ENCODE results near the gene IRGC.
"Not testable (repeated sequence)": the region's sequence is repeated elsewhere in the genome, so short reads cannot be mapped to it uniquely, and the experiment has no call there.

The IRGC gene

DNA sequence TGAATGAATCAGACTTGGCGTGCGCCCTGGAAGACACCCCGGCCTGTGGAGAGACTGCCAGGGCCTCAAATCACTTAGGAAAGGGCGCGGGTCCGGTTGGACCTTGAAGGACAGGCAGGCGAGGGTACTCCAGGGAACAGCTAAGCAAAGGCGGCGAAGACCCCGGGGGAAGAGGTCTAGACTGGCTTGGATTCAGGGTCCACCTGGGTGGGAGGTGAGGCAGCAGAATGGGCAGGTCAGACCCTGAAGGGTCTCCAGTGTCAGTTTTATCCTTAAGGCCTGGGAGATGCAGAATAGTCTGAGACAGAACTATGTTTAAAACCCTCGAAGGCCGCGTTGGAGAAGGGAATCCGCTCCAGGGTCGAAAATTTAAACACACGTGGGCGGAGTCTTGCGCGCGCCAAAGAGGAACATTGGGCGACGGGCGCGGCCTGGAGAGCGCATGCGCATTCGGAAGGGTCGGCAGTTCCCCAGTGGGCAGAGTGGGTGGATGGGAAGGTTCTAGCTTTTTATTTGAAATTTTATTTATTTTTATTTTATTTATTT lies 39.5 kb downstream of the IRGC start:
- no peaks in the 10 kb centered on the region for H3K9me3 Mint-ChIP-seq
- H3K4me1 Mint-ChIP-seq (ENCODE audit: low read depth in 2 of 2): peaks cover 31 to 42% of the 10 kb centered on the region in 2 donors
- H3K27ac Mint-ChIP-seq: peak overlapping the region; percentile 99
- H3K36me3 Mint-ChIP-seq (ENCODE audit: insufficient read depth): peaks cover 25% of the 10 kb centered on the region
- ATAC-seq (replicated peaks) (peak; percentile 31), DNase-seq (peak; percentile 68 to 71 (median 70))
- H3K27me3 Mint-ChIP-seq: no peaks in the 10 kb centered on the region
- peak overlapping the region; percentile 96 for H3K4me3 Mint-ChIP-seq

- Mint-ChIP-seq H3K36me3 (ENCODE audit: insufficient read depth) (peaks cover 15% of the 10 kb centered on the region), H3K9me3 (no peaks in the 10 kb centered on the region), H3K27ac (no peak overlapping the region), H3K4me3 (no peak overlapping the region), H3K27me3 (no peaks in the 10 kb centered on the region), H3K4me1 (ENCODE audit: low read depth in 2 of 2) (peaks cover 19 to 21% of the 10 kb centered on the region in 2 donors)
- no peak for DNase-seq
- no peak for ATAC-seq (replicated peaks)
Measured at GRCh38 chr19:43759515-43759914, 43.6 kb downstream of the IRGC start.

DNA sequence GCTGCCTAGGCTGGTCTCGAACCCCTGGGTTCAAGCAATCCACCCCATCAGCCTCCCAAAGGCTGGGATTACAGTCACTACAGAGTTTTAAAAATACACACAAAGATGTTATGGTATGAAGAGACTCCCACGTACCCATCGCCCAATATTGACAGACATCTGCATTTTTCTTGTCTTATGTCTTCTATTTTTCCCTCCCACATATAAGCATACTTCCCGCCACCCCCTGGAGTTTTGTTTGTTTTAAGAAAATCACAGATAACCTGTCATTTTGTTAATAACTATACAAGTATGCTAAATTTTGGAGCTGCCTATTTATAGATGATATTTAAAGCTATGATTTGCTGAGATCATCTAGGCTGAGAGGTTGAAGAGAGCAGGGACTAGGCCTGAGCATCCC lies 45.1 kb downstream of the IRGC start:
- Mint-ChIP-seq H3K9me3 (no peaks in the 10 kb centered on the region), H3K27me3 (no peaks in the 10 kb centered on the region), H3K27ac (no peak overlapping the region), H3K4me1 (ENCODE audit: low read depth in 2 of 2) (peaks cover 23% of the 10 kb centered on the region in 2 donors), H3K4me3 (no peak overlapping the region), H3K36me3 (ENCODE audit: insufficient read depth) (peaks cover 10% of the 10 kb centered on the region)
- no peak for DNase-seq
- no peak for ATAC-seq (replicated peaks)

- Mint-ChIP-seq H3K9me3 (no peaks in the 10 kb centered on the region), H3K36me3 (ENCODE audit: insufficient read depth) (peaks cover 11% of the 10 kb centered on the region), H3K4me1 (ENCODE audit: low read depth in 2 of 2) (peaks cover 35 to 36% of the 10 kb centered on the region in 2 donors), H3K27me3 (no peaks in the 10 kb centered on the region), H3K4me3 (no peak overlapping the region), H3K27ac (peak overlapping the region; percentile 29 to 35)
- ATAC-seq (replicated peaks): no peak
- DNase-seq: no peak
Measured at GRCh38 chr19:43762814-43763213, 46.9 kb downstream of the IRGC start.

GRCh38 chr19:43763473-43763939 lies 47.6 kb downstream of the IRGC start:
- H3K27ac Mint-ChIP-seq: peak overlapping the region; percentile 29 to 60
- peaks cover 11% of the 10 kb centered on the region for H3K36me3 Mint-ChIP-seq (ENCODE audit: insufficient read depth)
- H3K4me3 Mint-ChIP-seq: no peak overlapping the region
- no peak for ATAC-seq (replicated peaks)
- H3K9me3 Mint-ChIP-seq: no peaks in the 10 kb centered on the region
- no peak for DNase-seq
- H3K4me1 Mint-ChIP-seq (ENCODE audit: low read depth in 2 of 2): peaks cover 35 to 36% of the 10 kb centered on the region in 2 donors
- H3K27me3 Mint-ChIP-seq: no peaks in the 10 kb centered on the region

- Mint-ChIP-seq H3K4me1 (ENCODE audit: low read depth in 2 of 2) (peaks cover 33 to 36% of the 10 kb centered on the region in 2 donors), H3K36me3 (ENCODE audit: insufficient read depth) (peaks cover 11% of the 10 kb centered on the region), H3K4me3 (peak overlapping the region; percentile 61 to 64), H3K27ac (peak overlapping the region; percentile 87 to 92)
- not testable (repeated sequence) for H3K9me3 Mint-ChIP-seq; H3K27me3 Mint-ChIP-seq; DNase-seq; ATAC-seq (replicated peaks)
Measured at GRCh38 chr19:43764684-43765083, 48.8 kb downstream of the IRGC start.

DNA sequence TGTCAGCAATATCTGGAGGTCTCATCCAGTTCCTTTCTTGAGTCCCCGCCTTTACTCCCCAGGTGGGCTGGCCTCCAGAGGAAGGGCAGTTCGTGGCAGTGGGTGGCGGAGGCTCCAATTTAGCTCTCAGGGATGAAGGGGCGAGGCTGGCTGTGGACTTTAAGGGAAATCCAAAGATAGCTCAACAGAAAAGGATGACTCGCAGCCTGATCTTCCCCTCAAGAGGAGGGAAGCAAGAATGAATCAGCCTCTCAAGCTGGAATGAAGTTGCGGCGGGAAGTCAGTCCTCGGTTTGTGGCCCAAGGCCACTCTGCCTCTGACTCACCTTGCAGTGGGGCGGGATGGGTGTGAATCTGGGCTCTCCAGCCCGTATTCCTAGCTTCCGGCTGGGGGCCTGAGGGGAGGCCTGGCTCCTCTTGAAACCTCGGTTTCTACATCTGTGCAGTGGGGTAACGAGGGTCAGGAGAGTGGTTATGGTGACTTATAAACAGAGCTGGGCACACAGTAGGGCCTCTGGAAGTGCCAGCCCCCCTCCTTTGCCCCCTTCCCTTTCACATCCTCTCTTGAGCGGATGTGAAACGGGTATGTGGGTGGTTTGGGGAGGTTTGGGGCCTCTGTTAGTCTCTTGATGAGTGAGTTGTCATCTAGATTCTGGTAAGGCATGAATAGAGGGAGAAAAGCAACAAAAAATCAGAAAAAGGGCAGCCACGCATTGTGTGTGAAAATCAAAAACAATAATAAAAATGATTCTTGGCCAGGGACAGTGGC lies 49.4 kb downstream of the IRGC start:
- ATAC-seq (replicated peaks) (peak; percentile 88), DNase-seq (peak; percentile 55 to 66 (median 62))
- H3K36me3 Mint-ChIP-seq (ENCODE audit: insufficient read depth): peaks cover 11% of the 10 kb centered on the region
- no peaks in the 10 kb centered on the region for H3K27me3 Mint-ChIP-seq
- H3K4me3 Mint-ChIP-seq: peak overlapping the region; percentile 61 to 64
- H3K4me1 Mint-ChIP-seq (ENCODE audit: low read depth in 2 of 2): peaks cover 33 to 36% of the 10 kb centered on the region in 2 donors
- H3K27ac Mint-ChIP-seq: peak overlapping the region; percentile 87 to 92
- H3K9me3 Mint-ChIP-seq: no peaks in the 10 kb centered on the region

DNA sequence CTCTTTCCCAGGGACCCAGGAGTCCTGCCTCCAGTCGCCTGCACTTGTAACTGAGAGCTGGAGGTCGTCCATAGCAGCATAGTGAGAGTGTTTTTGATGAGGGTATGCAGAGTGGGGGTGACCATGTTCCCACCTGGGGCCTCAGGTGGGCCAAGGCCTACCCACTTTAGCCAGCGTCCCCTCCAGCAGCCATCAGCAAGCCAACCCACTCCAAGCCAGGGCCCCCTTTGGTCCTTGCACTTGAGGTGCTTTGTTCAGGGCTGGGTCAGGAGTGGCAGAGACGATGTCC lies 50.8 kb downstream of the IRGC start:
- H3K27me3 Mint-ChIP-seq: no peaks in the 10 kb centered on the region
- H3K27ac Mint-ChIP-seq: peak overlapping the region; percentile 87 to 92
- ATAC-seq (replicated peaks) (no peak), DNase-seq (no peak)
- H3K9me3 Mint-ChIP-seq: no peaks in the 10 kb centered on the region
- H3K36me3 Mint-ChIP-seq (ENCODE audit: insufficient read depth): peaks cover 11% of the 10 kb centered on the region
- peak overlapping the region; percentile 58 to 64 for H3K4me3 Mint-ChIP-seq
- H3K4me1 Mint-ChIP-seq (ENCODE audit: low read depth in 2 of 2): peaks cover 33 to 36% of the 10 kb centered on the region in 2 donors

GRCh38 chr19:43767316-43767715 lies 51.4 kb downstream of the IRGC start:
- Mint-ChIP-seq H3K27me3 (no peaks in the 10 kb centered on the region), H3K36me3 (ENCODE audit: insufficient read depth) (peaks cover 11% of the 10 kb centered on the region), H3K4me3 (peak overlapping the region in 1 of 2 donors; percentile 58), H3K27ac (peak overlapping the region; percentile 87 to 92), H3K9me3 (no peaks in the 10 kb centered on the region), H3K4me1 (ENCODE audit: low read depth in 2 of 2) (peaks cover 33 to 36% of the 10 kb centered on the region in 2 donors)
- DNase-seq (no peak), ATAC-seq (replicated peaks) (no peak)

DNA sequence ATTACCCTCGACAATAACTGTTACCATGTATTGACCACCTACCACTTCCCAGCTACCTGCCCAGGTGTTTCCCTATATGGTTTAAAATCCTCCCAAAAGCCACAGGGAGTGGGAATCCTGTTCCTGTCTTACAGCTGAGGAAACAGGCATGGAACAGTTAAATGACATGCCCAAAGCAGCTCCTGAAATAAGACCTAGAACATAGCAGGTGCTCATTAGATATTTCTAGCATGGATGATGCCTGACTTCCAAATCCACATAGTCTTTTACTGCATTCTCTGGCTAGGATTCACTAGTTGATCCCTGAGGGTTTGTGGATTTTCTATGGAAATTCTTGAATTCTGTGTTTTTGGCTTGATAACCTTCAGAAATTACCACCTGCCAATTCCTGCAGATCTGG lies 51.9 kb downstream of the IRGC start:
- no peaks in the 10 kb centered on the region for H3K9me3 Mint-ChIP-seq
- no peak for ATAC-seq (replicated peaks)
- no peaks in the 10 kb centered on the region for H3K27me3 Mint-ChIP-seq
- peaks cover 31 to 32% of the 10 kb centered on the region in 2 donors for H3K4me1 Mint-ChIP-seq (ENCODE audit: low read depth in 2 of 2)
- H3K27ac Mint-ChIP-seq: no peak overlapping the region
- no peak overlapping the region for H3K4me3 Mint-ChIP-seq
- H3K36me3 Mint-ChIP-seq (ENCODE audit: insufficient read depth): peaks cover 11% of the 10 kb centered on the region
- DNase-seq: no peak

- Mint-ChIP-seq H3K36me3 (ENCODE audit: insufficient read depth) (peaks cover 11% of the 10 kb centered on the region), H3K9me3 (no peaks in the 10 kb centered on the region), H3K4me1 (ENCODE audit: low read depth in 2 of 2) (peaks cover 30 to 31% of the 10 kb centered on the region in 2 donors), H3K4me3 (no peak overlapping the region), H3K27me3 (no peaks in the 10 kb centered on the region), H3K27ac (no peak overlapping the region)
- DNase-seq: no peak
- ATAC-seq (replicated peaks): no peak
Measured at GRCh38 chr19:43768273-43769050, 52.6 kb downstream of the IRGC start.

DNA sequence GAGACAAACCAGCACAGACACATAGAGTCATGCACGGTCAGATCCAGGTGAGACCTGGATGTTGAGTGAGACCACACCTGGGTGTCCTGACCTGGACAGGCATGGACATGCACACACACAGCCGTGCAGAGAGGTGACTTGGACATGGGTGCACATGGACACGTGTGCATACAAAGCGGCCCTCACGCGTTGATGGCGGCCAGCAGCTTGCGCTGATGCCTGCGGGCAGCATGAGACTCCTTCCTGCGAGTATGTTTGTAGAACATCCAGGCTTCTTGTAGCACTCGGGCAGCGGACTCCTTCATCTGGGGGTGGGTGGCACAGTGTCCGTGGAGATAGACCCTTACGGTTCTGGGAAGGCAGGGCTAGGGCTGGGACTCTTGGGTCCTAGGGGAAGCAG lies 53.4 kb downstream of the IRGC start:
- Mint-ChIP-seq H3K27ac (no peak overlapping the region), H3K9me3 (no peaks in the 10 kb centered on the region), H3K27me3 (no peaks in the 10 kb centered on the region), H3K4me1 (ENCODE audit: low read depth in 2 of 2) (peaks cover 29 to 32% of the 10 kb centered on the region in 2 donors), H3K4me3 (no peak overlapping the region), H3K36me3 (ENCODE audit: insufficient read depth) (peaks cover 11% of the 10 kb centered on the region)
- DNase-seq (no peak), ATAC-seq (replicated peaks) (no peak)

All from effector memory CD8-positive, alpha-beta T cell (primary cell).